ENCODE measurements around the gene TNFRSF18. TPM values are rescaled to one million over a fixed set of nuclear protein-coding genes. Genes with fewer than 3 reads are reported as not detected.
A peak's percentile ranks its signal among the peaks of the same experiment; 100 is the strongest.

The TNFRSF18 gene
- total and polyA plus RNA-seq, 8 donors, result 0.37 to 11.9 (median 2.6) TPM; not detected in 4

- H3K36me3 ChIP-seq, result peaks cover 14 to 27% (median 25%) of the 10 kb centered on the region in 4 donors
- H3K4me1 ChIP-seq, result peaks cover 13 to 48% (median 39%) of the 10 kb centered on the region in 4 donors
- H3K27ac ChIP-seq, result peak overlapping the region in 3 of 5 donors; percentile 47 to 71 (median 47)
- intact Hi-C loops (cut with DNase I; ENCODE audit: low total_unique reads), result no loop called here
- TF ChIP-seq POLR2AphosphoS5 (IDR thresholded peaks at IDR 0.05) (peak in 2 of 3 donors; percentile 5 to 24), POLR2A (IDR thresholded peaks at IDR 0.05) (no peak)
- peak overlapping the region; percentile 19 to 35 (median 24) for H3K4me3 ChIP-seq
- peak; percentile 53 to 60 for DNase-seq
- no peaks in the 10 kb centered on the region for H3K9me3 ChIP-seq
- 42 to 75% (median 65%) methylated on average over 6 to 24 of the region's 24 CpGs for WGBS, 5 donors
- peaks cover 0 to 26% (median 4%) of the 10 kb centered on the region in 3 donors for H3K27me3 ChIP-seq
Observed at GRCh38 chr1:1212780-1213344, 6.5 kb upstream of the TNFRSF18 start.

GRCh38 chr1:1211541-1212441 is 5.4 kb upstream of the TNFRSF18 start:
- no peak for TF ChIP-seq EP300 (IDR thresholded peaks at IDR 0.05)
- no peak for TF ChIP-seq POLR2AphosphoS5 (IDR thresholded peaks at IDR 0.05)
- no peak for TF ChIP-seq CTCF (IDR thresholded peaks at IDR 0.05)
- no peak for TF ChIP-seq POLR2A (IDR thresholded peaks at IDR 0.05)
- DNase-seq, result no peak
- peak overlapping the region; percentile 19 to 35 (median 24) for H3K4me3 ChIP-seq

GRCh38 chr1:1210726-1211540 is 4.5 kb upstream of the TNFRSF18 start:
- H3K9me3 ChIP-seq, result no peaks in the 10 kb centered on the region
- H3K4me3 ChIP-seq, result no peak overlapping the region
- peaks cover 6 to 45% (median 23%) of the 10 kb centered on the region in 3 donors for H3K27me3 ChIP-seq
- no peak overlapping the region for H3K27ac ChIP-seq
- H3K36me3 ChIP-seq, result peaks cover 0 to 8% (median 6%) of the 10 kb centered on the region in 4 donors
- peaks cover 20 to 64% (median 56%) of the 10 kb centered on the region in 4 donors for H3K4me1 ChIP-seq
- 91 to 95% (median 93%) methylated on average over 23 to 31 of the region's 31 CpGs for WGBS, 5 donors
- DNase-seq, result no peak
- TF ChIP-seq CTCF (IDR thresholded peaks at IDR 0.05), result no peak
- no peak for TF ChIP-seq POLR2A (IDR thresholded peaks at IDR 0.05)
- no peak for TF ChIP-seq POLR2AphosphoS5 (IDR thresholded peaks at IDR 0.05)
- TF ChIP-seq EP300 (IDR thresholded peaks at IDR 0.05), result no peak
- intact Hi-C loops (cut with DNase I; ENCODE audit: low total_unique reads), result no loop called here

More at GRCh38 chr1:1211541-1212441, 5.4 kb upstream of the TNFRSF18 start:
- Histone ChIP-seq H3K27me3 (peaks cover 3 to 37% (median 15%) of the 10 kb centered on the region in 3 donors), H3K9me3 (no peaks in the 10 kb centered on the region), H3K4me1 (peaks cover 13 to 58% (median 47%) of the 10 kb centered on the region in 4 donors), H3K36me3 (peaks cover 6 to 17% (median 15%) of the 10 kb centered on the region in 4 donors), H3K27ac (peak overlapping the region in 1 of 5 donors; percentile 47)
- WGBS, 5 donors, result 87 to 91% (median 89%) methylated on average over 15 to 28 of the region's 28 CpGs
- intact Hi-C loops (cut with DNase I; ENCODE audit: low total_unique reads), result no loop called here

- no peak for TF ChIP-seq CTCF (IDR thresholded peaks at IDR 0.05)
- no peak for TF ChIP-seq POLR2AphosphoS5 (IDR thresholded peaks at IDR 0.05)
- TF ChIP-seq POLR2A (IDR thresholded peaks at IDR 0.05), result no peak
- TF ChIP-seq EP300 (IDR thresholded peaks at IDR 0.05), result no peak
- 49 to 66% (median 57%) methylated on average over 28 to 38 of the region's 38 CpGs for WGBS, 5 donors
- Histone ChIP-seq H3K4me3 (peak overlapping the region in 2 of 4 donors; percentile 22 to 24), H3K27ac (peak overlapping the region in 3 of 5 donors; percentile 31 to 68 (median 43)), H3K27me3 (peaks cover 6 to 62% (median 34%) of the 10 kb centered on the region in 3 donors), H3K4me1 (peaks cover 22 to 52% (median 45%) of the 10 kb centered on the region in 4 donors), H3K9me3 (no peaks in the 10 kb centered on the region), H3K36me3 (no peaks in the 10 kb centered on the region)
- DNase-seq, result no peak
- intact Hi-C loops (cut with DNase I; ENCODE audit: low total_unique reads), result no loop called here
Observed at GRCh38 chr1:1208713-1209433, 2.5 kb upstream of the TNFRSF18 start.
